Activated CD4-positive, CD25-positive, alpha-beta regulatory T cell (primary cell): ENCODE data around the gene CCNY.
A peak's percentile ranks its signal among the peaks of the same experiment; 100 is the strongest.

Experiments used
- DNase-seq, 4 experiments: peaks; one replicate each; lab custom pipeline; 2025; lab: John Stamatoyannopoulos, UW

Gene CCNY

GRCh38 chr10:35562427-35562826 lies 226.1 kb downstream of the CCNY start:
- DNase-seq: no peak

GRCh38 chr10:35563261-35563891 lies 227.1 kb downstream of the CCNY start:
- DNase-seq: peak in 2 of 4 experiments; percentile 7 to 14

- no peak for DNase-seq
Observed at GRCh38 chr10:35564341-35564968, 228.1 kb downstream of the CCNY start.

GRCh38 chr10:35565602-35566081 lies 229.3 kb downstream of the CCNY start:
- DNase-seq: no peak

- DNase-seq: no peak
Observed at GRCh38 chr10:35567951-35568350, 231.6 kb downstream of the CCNY start.

- DNase-seq: no peak
Observed at GRCh38 chr10:35568483-35569015, 232.2 kb downstream of the CCNY start.

- no peak for DNase-seq
Observed at GRCh38 chr10:35569111-35569707, 232.9 kb downstream of the CCNY start.

- no peak for DNase-seq
Observed at GRCh38 chr10:35569836-35570235, 233.5 kb downstream of the CCNY start.

GRCh38 chr10:35570397-35570796 lies 234.1 kb downstream of the CCNY start:
- DNase-seq: no peak

GRCh38 chr10:35572583-35572982 lies 236.3 kb downstream of the CCNY start:
- no peak for DNase-seq

GRCh38 chr10:35573796-35574195 lies 237.5 kb downstream of the CCNY start:
- no peak for DNase-seq

- DNase-seq: no peak
Observed at GRCh38 chr10:35574924-35575352, 238.6 kb downstream of the CCNY start.

- no peak for DNase-seq
Observed at GRCh38 chr10:35575640-35576039, 239.3 kb downstream of the CCNY start.

- no peak for DNase-seq
Observed at GRCh38 chr10:35576730-35577129, 240.4 kb downstream of the CCNY start.

GRCh38 chr10:35577926-35578617 lies 241.8 kb downstream of the CCNY start:
- no peak for DNase-seq

GRCh38 chr10:35578618-35578956 lies 242.3 kb downstream of the CCNY start:
- no peak for DNase-seq

GRCh38 chr10:35579116-35579515 lies 242.8 kb downstream of the CCNY start:
- no peak for DNase-seq

- no peak for DNase-seq
Observed at GRCh38 chr10:35579726-35580422, 243.6 kb downstream of the CCNY start.

- DNase-seq: no peak
Observed at GRCh38 chr10:35580423-35580770, 244.1 kb downstream of the CCNY start.

- DNase-seq: no peak
Observed at GRCh38 chr10:35581655-35582054, 245.3 kb downstream of the CCNY start.

GRCh38 chr10:35584946-35585345 lies 248.6 kb downstream of the CCNY start:
- no peak for DNase-seq

GRCh38 chr10:35585356-35585755 lies 249.0 kb downstream of the CCNY start:
- no peak for DNase-seq
